ENCODE measurements around the gene ANKRD6.

Gene ANKRD6

GRCh38 chr6:89670935-89671565 is 238.1 kb downstream of the ANKRD6 start:
- in situ Hi-C loops (cut with HindIII; ENCODE audit: low sequenced_read_pairs): no loop called here
- DNase-seq (ENCODE audit: low read depth): no peak
- no peak for TF ChIP-seq CTCF (IDR thresholded peaks at IDR 0.05; ENCODE audit: low read depth, low read length, missing control alignments)
- no peak overlapping the region for H3K4me3 ChIP-seq (ENCODE audit: low read depth, low read length)

- in situ Hi-C loops (cut with HindIII; ENCODE audit: low sequenced_read_pairs): no loop called here
- TF ChIP-seq CTCF (IDR thresholded peaks at IDR 0.05; ENCODE audit: low read depth, low read length, missing control alignments): no peak
- no peak overlapping the region for H3K4me3 ChIP-seq (ENCODE audit: low read depth, low read length)
- DNase-seq (ENCODE audit: low read depth): no peak
Observed at GRCh38 chr6:89675949-89676748, 243.2 kb downstream of the ANKRD6 start.

- TF ChIP-seq CTCF (IDR thresholded peaks at IDR 0.05; ENCODE audit: low read depth, low read length, missing control alignments): no peak
- in situ Hi-C loops (cut with HindIII; ENCODE audit: low sequenced_read_pairs): no loop called here
- DNase-seq (ENCODE audit: low read depth): no peak
- H3K4me3 ChIP-seq (ENCODE audit: low read depth, low read length): no peak overlapping the region
Observed at GRCh38 chr6:89678531-89678930, 245.6 kb downstream of the ANKRD6 start.

GRCh38 chr6:89679215-89680120 is 246.5 kb downstream of the ANKRD6 start:
- TF ChIP-seq CTCF (IDR thresholded peaks at IDR 0.05; ENCODE audit: low read depth, low read length, missing control alignments): no peak
- DNase-seq (ENCODE audit: low read depth): no peak
- in situ Hi-C loops (cut with HindIII; ENCODE audit: low sequenced_read_pairs): no loop called here
- no peak overlapping the region for H3K4me3 ChIP-seq (ENCODE audit: low read depth, low read length)

GRCh38 chr6:89680150-89680549 is 247.2 kb downstream of the ANKRD6 start:
- no peak for DNase-seq (ENCODE audit: low read depth)
- H3K4me3 ChIP-seq (ENCODE audit: low read depth, low read length): no peak overlapping the region
- TF ChIP-seq CTCF (IDR thresholded peaks at IDR 0.05; ENCODE audit: low read depth, low read length, missing control alignments): no peak
- in situ Hi-C loops (cut with HindIII; ENCODE audit: low sequenced_read_pairs): no loop called here

- in situ Hi-C loops (cut with HindIII; ENCODE audit: low sequenced_read_pairs): no loop called here
- H3K4me3 ChIP-seq (ENCODE audit: low read depth, low read length): no peak overlapping the region
- no peak for TF ChIP-seq CTCF (IDR thresholded peaks at IDR 0.05; ENCODE audit: low read depth, low read length, missing control alignments)
- no peak for DNase-seq (ENCODE audit: low read depth)
Observed at GRCh38 chr6:89680551-89680950, 247.6 kb downstream of the ANKRD6 start.
